Fibroblast of skin of abdomen (primary cell): ENCODE measurements around the gene VMP1.
"Not testable (repeated sequence)": the region's sequence is repeated elsewhere in the genome, so short reads cannot be mapped to it uniquely, and the experiment has no call there.

Source experiments
- DNase-seq: peaks from one replicate; pipeline ENCODE4 v3.0.0-alpha.2; 2013

The VMP1 gene

GRCh38 chr17:59842901-59843652 is 135.6 kb downstream of the VMP1 start:
- DNase-seq = peak; percentile 98

- peak; percentile 56 for DNase-seq
Measured at GRCh38 chr17:59844884-59845594, 137.6 kb downstream of the VMP1 start.

- DNase-seq = peak; percentile 84
Measured at GRCh38 chr17:59845595-59846393, 138.3 kb downstream of the VMP1 start.

- DNase-seq = peak; percentile 82
Measured at GRCh38 chr17:59846394-59847165, 139.1 kb downstream of the VMP1 start.

GRCh38 chr17:59848385-59848668 is 140.9 kb downstream of the VMP1 start:
- DNase-seq = no peak

GRCh38 chr17:59848778-59849177 is 141.3 kb downstream of the VMP1 start:
- peak; percentile 74 for DNase-seq

- DNase-seq = not testable (repeated sequence)
Measured at GRCh38 chr17:59850311-59850710, 142.9 kb downstream of the VMP1 start.

- DNase-seq = peak; percentile 85
Measured at GRCh38 chr17:59851439-59852375, 144.3 kb downstream of the VMP1 start.

- DNase-seq = not testable (repeated sequence)
Measured at GRCh38 chr17:59852847-59853167, 145.4 kb downstream of the VMP1 start.

- DNase-seq = peak; percentile 75
Measured at GRCh38 chr17:59853168-59853918, 145.9 kb downstream of the VMP1 start.

- not testable (repeated sequence) for DNase-seq
Measured at GRCh38 chr17:59853919-59854729, 146.7 kb downstream of the VMP1 start.

- no peak for DNase-seq
Measured at GRCh38 chr17:59856859-59857794, 149.7 kb downstream of the VMP1 start.

GRCh38 chr17:59858167-59858816 is 150.8 kb downstream of the VMP1 start:
- DNase-seq = peak; percentile 51

- DNase-seq = no peak
Measured at GRCh38 chr17:59858932-59859331, 151.5 kb downstream of the VMP1 start.

GRCh38 chr17:59859444-59860025 is 152.1 kb downstream of the VMP1 start:
- peak; percentile 69 for DNase-seq

GRCh38 chr17:59863616-59864015 is 156.2 kb downstream of the VMP1 start:
- no peak for DNase-seq

GRCh38 chr17:59869941-59870218 is 162.4 kb downstream of the VMP1 start:
- DNase-seq = no peak

GRCh38 chr17:59870482-59870881 is 163.0 kb downstream of the VMP1 start:
- DNase-seq = no peak
